Stomach (tissue), 9 donors: ENCODE results near the gene ARMC10. TPM values are rescaled to one million over a fixed set of nuclear protein-coding genes. Genes with fewer than 3 reads are reported as not detected.

Source experiments
- DNase-seq, 2 donors: peaks; one replicate each; pipeline versions ENCODE4 v3.0.0 to v3.0.0-alpha.2; 2013 to 2019
- H3K27ac ChIP-seq, 5 donors: fragments of 200-600 bp in 4 of 5; sonication (generic) in 4 of 5; one replicate each; pipeline ENCODE4 v1.5.1; 2013 to 2019; ENCODE audit warnings: mild to moderate bottlenecking in 1 of 5, moderate library complexity in 1 of 5
- H3K27me3 ChIP-seq, 3 donors: fragments of 200-600 bp; sonication (generic); one replicate each; pipeline ENCODE4 v1.5.1; 2017 to 2019; ENCODE audit warnings: mixed run types in 1 of 3
- H3K36me3 ChIP-seq, 4 donors: fragments of 200-600 bp; sonication (generic); 1 replicate in 3 of 4; 2 replicates in 1 of 4; pipeline ENCODE4 v1.5.1; 2016 to 2019
- H3K4me1 ChIP-seq, 4 donors: fragments of 200-600 bp; sonication (generic); one replicate each; pipeline ENCODE4 v1.5.1; 2016 to 2019
- H3K4me3 ChIP-seq, 4 donors: fragments of 200-600 bp; sonication (generic) in 3 of 4; one replicate each; pipeline ENCODE4 v1.5.1; 2016 to 2019; ENCODE audit warnings: mild to moderate bottlenecking in 1 of 4
- H3K9me3 ChIP-seq, 4 donors: fragments of 200-600 bp; sonication (generic); one replicate each; pipeline ENCODE4 v1.5.1; 2016 to 2019
- CTCF ChIP-seq, 7 experiments: fragments of 450-650 bp in 4 of 7; fragments of 200-600 bp in 3 of 7; sonication (generic) in 3 of 7; IDR thresholded peaks; one replicate each; pipeline ENCODE4 v1.5.1; 2016 to 2019; ENCODE audit warnings: antibody characterized with exemption in 7 of 7, control low read depth in 2 of 7, mild to moderate bottlenecking in 1 of 7
- EP300 ChIP-seq: sonication (generic); formaldehyde crosslinking; IDR thresholded peaks from one replicate; pipeline ENCODE4 v1.6.1; 2017; ENCODE audit warnings: antibody characterized with exemption
- POLR2A ChIP-seq, 4 donors: fragments of 450-650 bp; IDR thresholded peaks; one replicate each; pipeline ENCODE4 v1.6.1; 2016; ENCODE audit warnings: antibody characterized with exemption in 4 of 4, control low read depth in 2 of 4, mild to moderate bottlenecking in 1 of 4, moderate library complexity in 1 of 4
- POLR2AphosphoS5 ChIP-seq, 3 donors: sonication (generic); formaldehyde crosslinking; IDR thresholded peaks; one replicate each; pipeline ENCODE4 v1.6.1; 2016; ENCODE audit warnings: antibody characterized with exemption in 3 of 3
- WGBS, 5 donors: extraction: QIAGEN DNeasy Blood & Tissue Kit in 3 of 5; methylation state at CpG; one replicate each; pipeline versions ENCODE4 v1.1.5 to v1.1.7; 2013 to 2018; 5-methylcytosine and 5-hydroxymethylcytosine counted together
- intact Hi-C: fragments of 100-400 bp; cut with DNase I; formaldehyde crosslinking; loops from one replicate; pipeline ENCODE4 v1.15.1; 2023; ENCODE audit warnings: low total_unique reads
- polyA plus RNA-seq, 3 donors: library from polyadenylated mRNA; stranded (reverse); fragments of 200-250 nt; gene quantifications; one replicate each; pipeline ENCODE4 v1.2.3, GENCODE V29; 2013
- total RNA-seq, 5 donors: library from RNA; depleted of rRNA; stranded (reverse); fragments of >200 nt; gene quantifications; one replicate each; pipeline versions ENCODE4 v1.1.0 to v1.2.3, GENCODE V29; 2014 to 2016
- donor health status: healthy with polysubstance abuse.
- donor health status: Bipolar disorder and iron deficiency.
- donor health status: healthy.

ARMC10 gene
- total and polyA plus RNA-seq, 8 donors: 1.8 to 118 (median 24.8) TPM

- H3K9me3 ChIP-seq: no peaks in the 10 kb centered on the region
- no peak overlapping the region for H3K4me3 ChIP-seq
- TF ChIP-seq CTCF (IDR thresholded peaks at IDR 0.05) (no peak), POLR2A (IDR thresholded peaks at IDR 0.05) (no peak), EP300 (no peak), POLR2AphosphoS5 (IDR thresholded peaks at IDR 0.05) (no peak)
- intact Hi-C loops: no loop called here
- H3K27me3 ChIP-seq: no peaks in the 10 kb centered on the region
- H3K36me3 ChIP-seq: peaks cover 11 to 66% (median 53%) of the 10 kb centered on the region in 4 donors
- H3K4me1 ChIP-seq: peaks cover 0 to 15% (median 0%) of the 10 kb centered on the region in 4 donors
- WGBS, 5 donors: 86 to 100% (median 89%) methylated on average over 1 of the region's 1 CpG
- no peak overlapping the region for H3K27ac ChIP-seq
- DNase-seq: no peak
Measured at GRCh38 chr7:103120362-103120761, 45.4 kb downstream of the ARMC10 start.

GRCh38 chr7:103121641-103122040 is 46.7 kb downstream of the ARMC10 start:
- TF ChIP-seq EP300 (no peak), POLR2A (IDR thresholded peaks at IDR 0.05) (no peak), POLR2AphosphoS5 (IDR thresholded peaks at IDR 0.05) (no peak), CTCF (IDR thresholded peaks at IDR 0.05) (no peak)
- no peaks in the 10 kb centered on the region for H3K9me3 ChIP-seq
- H3K4me1 ChIP-seq: peaks cover 0 to 12% (median 0%) of the 10 kb centered on the region in 4 donors
- no peak overlapping the region for H3K27ac ChIP-seq
- no peak overlapping the region for H3K4me3 ChIP-seq
- no peaks in the 10 kb centered on the region for H3K27me3 ChIP-seq
- peaks cover 15 to 72% (median 65%) of the 10 kb centered on the region in 4 donors for H3K36me3 ChIP-seq
- intact Hi-C loops: no loop called here
- no peak for DNase-seq

GRCh38 chr7:103123529-103123928 is 48.6 kb downstream of the ARMC10 start:
- H3K27me3 ChIP-seq: no peaks in the 10 kb centered on the region
- 61 to 78% (median 65%) methylated on average over 3 of the region's 3 CpGs for WGBS, 5 donors
- intact Hi-C loops: no loop called here
- no peaks in the 10 kb centered on the region for H3K9me3 ChIP-seq
- H3K27ac ChIP-seq: no peak overlapping the region
- TF ChIP-seq POLR2AphosphoS5 (IDR thresholded peaks at IDR 0.05) (no peak), POLR2A (IDR thresholded peaks at IDR 0.05) (no peak), CTCF (IDR thresholded peaks at IDR 0.05) (no peak), EP300 (no peak)
- no peak overlapping the region for H3K4me3 ChIP-seq
- peaks cover 0 to 7% (median 0%) of the 10 kb centered on the region in 4 donors for H3K4me1 ChIP-seq
- no peak for DNase-seq
- peaks cover 19 to 86% (median 83%) of the 10 kb centered on the region in 4 donors for H3K36me3 ChIP-seq

- 66 to 77% (median 67%) methylated on average over 6 of the region's 6 CpGs for WGBS, 5 donors
- H3K27ac ChIP-seq: no peak overlapping the region
- peaks cover 0 to 10% (median 4%) of the 10 kb centered on the region in 4 donors for H3K4me1 ChIP-seq
- DNase-seq: no peak
- H3K4me3 ChIP-seq: no peak overlapping the region
- H3K9me3 ChIP-seq: no peaks in the 10 kb centered on the region
- TF ChIP-seq CTCF (IDR thresholded peaks at IDR 0.05): no peak
- H3K36me3 ChIP-seq: peaks cover 16 to 84% (median 77%) of the 10 kb centered on the region in 4 donors
- intact Hi-C loops: no loop called here
- H3K27me3 ChIP-seq: no peaks in the 10 kb centered on the region
Measured at GRCh38 chr7:103124429-103124979, 49.6 kb downstream of the ARMC10 start.
